GM19324 (cell line): ENCODE results near the gene HS3ST5.

Source experiments
- ATAC-seq: cut with Tn5 transposase; IDR thresholded peaks from one replicate; pipeline ENCODE4 v1.9.1; 2021; ENCODE audit warnings: mild to moderate bottlenecking, moderate library complexity; ENCODE audit not compliant: unreplicated experiment, low FRiP score

Gene HS3ST5, protein sequence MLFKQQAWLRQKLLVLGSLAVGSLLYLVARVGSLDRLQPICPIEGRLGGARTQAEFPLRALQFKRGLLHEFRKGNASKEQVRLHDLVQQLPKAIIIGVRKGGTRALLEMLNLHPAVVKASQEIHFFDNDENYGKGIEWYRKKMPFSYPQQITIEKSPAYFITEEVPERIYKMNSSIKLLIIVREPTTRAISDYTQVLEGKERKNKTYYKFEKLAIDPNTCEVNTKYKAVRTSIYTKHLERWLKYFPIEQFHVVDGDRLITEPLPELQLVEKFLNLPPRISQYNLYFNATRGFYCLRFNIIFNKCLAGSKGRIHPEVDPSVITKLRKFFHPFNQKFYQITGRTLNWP

DNA sequence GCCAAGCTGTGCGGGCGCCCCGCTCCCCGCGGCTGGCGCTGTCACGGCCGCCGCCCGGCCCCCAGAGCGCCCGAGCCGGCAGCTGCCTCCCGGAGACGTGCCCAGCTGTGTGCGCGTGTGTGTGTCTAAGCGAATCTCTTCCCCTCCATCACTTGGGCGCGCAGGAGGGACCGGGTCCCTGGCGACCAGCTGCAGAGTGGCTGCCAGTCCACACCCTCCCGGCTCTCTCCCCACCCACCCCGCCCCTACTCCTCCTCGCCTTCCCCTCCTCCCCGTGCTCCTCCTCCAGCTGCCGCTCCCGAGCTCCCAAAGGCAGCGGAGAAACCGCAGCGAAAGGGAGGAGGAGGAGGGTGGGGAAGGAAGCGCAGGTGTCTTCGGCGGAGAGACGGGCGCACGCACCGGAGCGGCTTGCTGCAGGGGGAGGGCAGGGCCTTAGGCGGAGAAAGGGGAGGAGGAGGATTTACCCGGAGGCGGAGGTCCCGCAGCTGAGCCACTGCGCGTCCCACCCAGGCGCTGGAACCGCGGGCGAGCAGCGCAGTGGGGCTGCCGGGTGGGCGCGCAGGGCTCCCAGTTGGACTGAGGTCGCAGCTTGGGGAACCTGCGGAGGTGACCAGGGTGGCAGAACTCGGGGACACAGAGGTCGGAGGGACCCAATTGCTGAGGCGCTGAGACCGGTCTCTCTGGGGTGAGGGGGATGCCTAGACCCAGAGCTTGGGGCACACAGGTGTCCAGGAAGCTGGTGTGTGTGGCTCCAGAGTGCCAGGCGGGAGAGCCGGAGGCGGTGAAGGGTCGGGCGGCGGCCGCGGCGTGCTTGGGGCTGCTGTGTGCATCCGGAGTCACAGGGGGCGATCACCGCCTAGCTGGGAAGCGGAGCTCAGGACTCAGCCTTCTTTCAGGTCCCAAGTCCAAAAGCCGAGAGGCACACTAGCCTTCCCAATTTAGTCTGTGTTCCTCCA, at the start of gene HS3ST5:
Gene HS3ST5 (minus strand): TSS at position 198 of the 956 bp plus-strand sequence. CDS start 280,178 bp downstream, outside the sequence.
- ATAC-seq: no peak

DNA sequence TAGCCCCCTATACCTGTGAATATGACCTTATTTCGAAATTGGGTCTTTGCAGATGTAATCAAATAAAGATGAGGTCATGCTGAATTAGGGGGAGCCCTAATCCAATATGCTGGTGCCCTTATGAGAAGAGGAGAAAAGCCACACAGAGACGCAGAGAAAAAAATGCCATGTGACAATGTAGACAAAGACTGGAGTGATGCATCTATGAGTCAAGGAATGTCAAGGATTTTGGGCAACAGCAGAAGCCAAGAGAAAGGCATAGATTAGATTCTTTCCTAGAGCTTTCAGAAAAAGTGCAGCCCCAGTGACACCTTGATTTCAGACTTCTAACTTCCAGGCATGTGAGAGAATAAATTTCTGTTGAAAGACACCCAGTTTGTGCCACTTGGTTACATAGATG, 47.4 kb upstream of the HS3ST5 start:
- no peak for ATAC-seq

DNA sequence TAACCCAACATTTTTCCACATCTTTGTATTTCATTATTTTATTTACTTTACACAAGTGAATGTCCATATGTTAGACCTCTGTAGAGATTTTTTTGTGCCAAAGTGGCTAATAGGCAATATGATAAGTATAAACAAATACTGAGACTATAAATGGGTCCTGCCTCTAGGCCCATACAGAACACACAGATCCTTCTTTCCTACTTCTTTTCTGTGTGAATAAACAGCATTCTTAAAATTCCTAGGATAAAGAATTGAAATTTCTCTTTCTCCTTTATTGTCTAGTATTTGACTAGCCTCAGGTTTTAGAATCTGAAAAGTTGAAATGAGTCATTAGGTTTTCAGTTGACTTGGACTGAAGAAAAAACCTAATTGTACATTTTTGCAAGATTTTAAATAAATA, 46.3 kb upstream of the HS3ST5 start:
- ATAC-seq: no peak

DNA sequence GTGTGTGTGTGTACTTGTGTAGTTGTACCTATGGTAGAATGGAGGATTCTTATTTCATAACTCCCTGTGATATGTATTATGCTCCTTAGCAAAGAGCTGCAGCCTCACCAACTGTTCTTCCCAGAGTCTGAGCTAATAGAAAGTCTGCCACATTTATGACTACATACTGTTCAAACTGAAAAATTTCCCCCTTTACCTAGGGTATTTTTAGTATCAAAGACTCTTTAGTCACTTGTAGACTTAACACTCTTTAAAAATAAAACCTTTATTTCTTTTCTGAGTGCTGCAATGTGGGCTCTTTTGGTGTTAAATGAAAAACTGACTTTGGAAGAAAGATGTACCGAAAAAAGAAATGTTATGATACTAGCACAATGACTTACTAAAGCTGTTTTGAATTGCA, 39.6 kb upstream of the HS3ST5 start:
- ATAC-seq: no peak

DNA sequence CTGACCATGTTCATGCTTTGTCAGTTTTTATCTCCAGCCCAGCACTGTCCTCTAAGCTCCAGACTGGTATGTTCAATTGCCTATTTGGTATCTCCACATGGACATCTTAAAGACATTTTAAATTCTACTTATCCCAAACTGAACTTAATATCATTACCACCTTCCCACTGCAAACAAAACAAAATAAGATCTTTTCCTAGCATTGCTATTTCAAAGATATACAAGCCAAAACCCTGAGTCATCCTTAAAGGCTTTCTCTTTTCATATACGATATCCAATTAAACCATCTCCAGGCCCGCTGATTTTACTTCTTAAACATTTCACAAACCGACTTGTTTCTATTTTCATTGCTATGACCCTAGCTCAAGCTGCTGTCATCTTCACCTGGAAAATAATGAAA, 35.1 kb upstream of the HS3ST5 start:
- no peak for ATAC-seq

DNA sequence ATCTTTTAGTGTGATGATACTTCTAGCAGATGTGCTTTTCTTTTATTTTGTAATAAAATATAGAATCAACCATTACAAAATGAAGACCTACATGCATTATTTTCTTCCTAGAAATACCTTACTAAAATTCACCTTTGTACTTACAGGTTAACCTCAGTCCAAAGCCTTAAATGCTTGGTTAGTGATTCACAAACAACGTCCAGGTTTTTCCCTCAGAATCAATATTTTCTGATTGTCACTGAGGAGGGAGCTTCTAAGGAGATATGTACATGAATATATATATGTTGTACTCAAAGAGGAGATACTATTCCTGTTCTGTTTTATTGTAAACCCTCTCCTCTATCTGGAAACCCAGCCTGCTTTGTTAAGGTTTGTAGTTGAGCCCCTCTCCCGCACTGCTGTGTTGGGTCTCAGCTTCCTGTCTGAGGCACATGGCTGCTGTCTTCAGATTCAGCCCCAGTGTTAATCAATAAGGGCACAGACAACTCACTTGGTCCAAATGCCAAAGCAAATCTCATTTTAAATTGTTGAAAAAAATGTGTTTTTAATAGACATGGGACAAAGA, 33.9 kb upstream of the HS3ST5 start:
- ATAC-seq: no peak

DNA sequence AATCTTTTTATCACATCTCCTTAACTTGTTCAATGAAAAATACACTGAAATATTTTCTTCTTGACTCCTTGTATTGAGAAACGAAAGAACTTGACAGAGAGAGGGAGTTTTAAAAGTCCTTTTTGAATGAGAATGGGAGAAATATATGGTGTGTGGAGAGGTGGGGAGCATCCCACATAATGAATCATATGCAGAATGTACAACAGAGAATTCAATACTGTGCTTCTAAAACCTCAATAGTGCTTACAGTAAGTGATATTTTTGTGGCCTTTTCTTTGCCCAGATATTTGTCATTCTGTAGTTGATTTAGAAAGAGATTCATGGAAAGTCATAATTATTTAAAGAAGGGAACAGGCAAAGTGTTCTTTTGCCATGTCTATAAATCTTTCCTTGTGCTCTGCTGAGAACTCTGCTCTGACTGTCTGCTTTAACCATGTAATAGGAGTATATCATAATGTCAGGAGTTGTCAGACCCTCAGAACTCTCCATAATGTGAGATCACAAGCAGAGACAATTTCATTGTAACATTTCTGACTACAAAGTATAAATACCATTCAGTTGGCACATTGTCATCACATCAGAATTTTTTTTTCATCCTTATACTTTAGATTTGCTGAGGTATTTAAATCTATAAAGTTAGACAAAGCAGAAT, 32.8 kb upstream of the HS3ST5 start:
- ATAC-seq: no peak

DNA sequence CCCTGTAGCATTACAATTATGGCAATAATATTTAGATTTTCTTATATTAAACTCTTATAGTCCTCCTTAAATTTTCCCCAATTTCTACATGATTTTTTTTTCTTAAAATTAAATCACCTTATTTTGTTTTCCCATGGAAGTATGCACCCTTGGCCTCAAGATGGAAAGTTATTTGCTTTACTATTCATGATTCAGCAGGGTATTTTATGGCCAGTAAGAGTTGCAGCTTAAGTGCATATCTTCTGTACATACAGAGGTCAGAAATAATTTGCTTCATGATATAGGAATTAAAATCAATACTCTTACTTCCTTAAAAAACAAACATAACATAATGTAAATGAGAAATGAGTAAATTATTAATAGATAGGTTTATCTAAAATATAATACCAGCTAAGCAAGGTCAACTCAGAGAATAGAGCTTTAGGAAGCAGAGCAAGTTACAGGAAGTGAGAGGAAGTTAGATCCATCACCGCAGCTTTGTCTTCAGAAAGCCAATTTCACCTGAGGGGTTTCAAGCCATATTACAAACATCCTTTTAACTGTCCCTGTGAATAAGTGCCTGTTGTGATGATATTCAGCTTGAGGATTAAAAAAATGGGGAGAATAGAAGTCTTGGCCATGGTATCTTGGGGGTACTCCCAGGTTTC, 24.6 kb upstream of the HS3ST5 start:
- no peak for ATAC-seq

DNA sequence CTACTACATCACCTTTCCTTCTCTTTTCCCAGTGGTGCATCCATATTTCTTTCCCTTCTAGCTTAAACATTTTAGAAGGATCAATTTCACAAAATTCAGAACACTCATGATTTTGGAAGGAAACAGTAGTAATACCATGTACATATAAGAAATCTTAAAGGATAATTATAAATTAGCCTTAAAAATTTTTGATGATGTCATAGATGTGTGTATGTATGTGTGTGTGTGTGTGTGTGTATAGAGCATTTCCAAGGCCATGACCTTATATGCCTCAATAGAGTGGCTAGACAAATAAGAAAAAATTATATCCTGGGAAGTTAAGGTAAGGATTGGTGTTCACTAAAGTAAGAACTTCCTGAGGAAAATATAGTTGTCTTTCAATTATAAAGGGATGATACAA, 24.1 kb upstream of the HS3ST5 start:
- no peak for ATAC-seq

DNA sequence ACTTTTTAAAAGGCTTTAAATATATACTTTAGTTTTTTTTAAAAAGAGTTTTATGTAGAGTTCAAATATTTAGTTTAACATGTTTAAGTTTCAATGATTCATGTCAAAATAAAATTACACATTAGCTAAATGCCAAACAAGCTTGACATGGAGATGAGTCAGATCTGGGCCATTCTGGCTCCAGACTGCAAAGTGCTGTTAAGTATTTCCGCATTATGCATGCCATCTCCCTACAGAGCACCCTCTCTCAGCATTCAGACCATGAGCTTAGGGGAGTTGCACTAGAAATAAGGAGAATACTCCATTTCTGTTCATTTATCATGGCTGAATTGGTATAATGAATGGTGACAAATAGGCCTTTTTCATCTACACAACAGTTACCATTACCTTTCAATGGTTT, 21.5 kb upstream of the HS3ST5 start:
- ATAC-seq: no peak

DNA sequence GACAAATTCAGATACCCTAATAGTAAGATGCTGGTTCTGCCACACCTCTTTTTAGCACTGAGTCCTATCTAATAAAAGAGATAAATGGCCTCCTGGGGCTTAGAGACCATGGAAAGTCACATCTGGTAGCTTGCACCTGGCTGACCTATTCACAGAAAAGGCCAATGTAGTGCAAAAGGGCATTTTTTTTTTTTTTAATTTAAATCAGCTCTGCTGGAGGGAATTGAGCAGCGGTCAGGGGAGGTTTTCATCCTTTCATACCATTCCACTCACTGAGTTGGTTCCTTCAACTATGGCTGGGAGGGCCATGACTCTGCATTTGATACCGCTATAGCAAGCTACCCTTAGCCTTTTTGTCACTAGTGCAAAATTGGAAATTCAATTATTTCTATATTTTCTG, 20.1 kb upstream of the HS3ST5 start:
- ATAC-seq: no peak

DNA sequence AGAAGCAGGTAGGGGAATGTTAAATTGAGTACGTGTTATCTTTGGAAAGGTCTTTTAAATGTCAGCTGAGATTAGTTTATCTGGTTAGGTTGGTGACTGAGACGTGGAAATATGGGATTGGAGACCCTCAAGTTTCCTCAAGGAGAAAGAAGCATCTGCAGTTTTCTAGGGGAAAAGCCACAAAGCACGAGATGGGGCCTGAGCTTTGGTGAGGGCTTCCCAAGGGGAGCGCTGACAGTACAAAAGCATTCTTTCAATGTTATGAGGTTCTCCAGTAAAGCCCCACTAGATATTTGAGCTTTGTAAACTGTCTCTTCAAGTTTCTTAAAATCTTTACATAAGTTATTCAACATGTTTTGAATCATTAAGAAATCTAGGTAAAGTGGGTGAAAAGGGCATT, 19.6 kb upstream of the HS3ST5 start:
- no peak for ATAC-seq

DNA sequence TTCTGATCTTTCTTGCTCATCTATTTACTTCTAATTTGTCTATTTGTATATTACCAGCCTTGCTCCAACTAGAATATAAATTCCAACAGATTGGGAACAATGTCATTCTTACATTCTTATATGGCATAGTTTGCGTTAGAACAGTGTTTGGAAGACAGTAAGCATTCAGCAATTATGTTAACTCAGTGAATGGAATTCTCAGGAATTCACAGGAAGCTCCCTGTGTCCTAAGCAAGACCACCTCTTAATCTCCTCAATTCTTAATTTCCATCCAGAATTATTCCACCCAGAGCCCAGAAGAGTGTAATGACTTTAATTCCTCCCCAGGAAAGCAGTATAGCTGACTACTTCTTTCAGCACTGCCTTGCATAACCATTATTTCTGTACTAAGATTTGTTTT, 18.2 kb upstream of the HS3ST5 start:
- ATAC-seq: no peak

DNA sequence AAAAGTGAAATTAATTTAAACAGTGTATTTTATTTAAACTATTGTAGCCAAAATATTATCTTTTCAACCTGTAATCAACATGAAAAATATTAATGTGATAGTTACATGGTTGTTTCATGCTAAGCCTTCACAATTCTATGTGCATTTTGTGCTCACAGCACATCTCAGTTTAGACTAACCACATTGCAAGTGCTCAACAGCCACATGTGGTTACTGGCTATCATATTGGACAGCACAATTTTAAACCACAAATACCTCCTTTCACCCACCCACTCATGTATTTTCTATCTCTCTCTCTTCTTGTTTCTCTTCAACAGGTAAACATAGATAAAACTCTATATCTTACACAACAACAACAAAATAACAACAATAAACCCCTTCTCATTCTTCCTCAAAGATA, 12.5 kb upstream of the HS3ST5 start:
- no peak for ATAC-seq

DNA sequence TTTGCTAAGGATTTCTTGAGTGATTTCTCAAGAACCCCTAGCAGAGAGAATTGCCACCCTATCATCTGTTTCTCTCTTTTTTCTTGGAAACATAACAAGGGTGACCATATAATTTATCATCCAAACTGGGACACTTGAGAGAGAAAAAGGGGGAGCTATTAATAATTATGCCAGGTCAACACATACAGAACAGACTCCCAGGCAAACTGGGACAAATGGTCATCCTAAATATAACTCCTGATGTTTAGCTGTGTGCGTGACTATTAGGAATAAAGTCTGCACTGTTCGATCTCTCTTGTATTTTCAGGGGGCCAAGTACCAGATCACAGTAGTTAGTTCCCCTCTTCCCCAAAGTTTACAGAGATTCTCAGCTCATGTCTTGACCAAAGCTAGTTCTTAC, 11.7 kb upstream of the HS3ST5 start:
- ATAC-seq: no peak

DNA sequence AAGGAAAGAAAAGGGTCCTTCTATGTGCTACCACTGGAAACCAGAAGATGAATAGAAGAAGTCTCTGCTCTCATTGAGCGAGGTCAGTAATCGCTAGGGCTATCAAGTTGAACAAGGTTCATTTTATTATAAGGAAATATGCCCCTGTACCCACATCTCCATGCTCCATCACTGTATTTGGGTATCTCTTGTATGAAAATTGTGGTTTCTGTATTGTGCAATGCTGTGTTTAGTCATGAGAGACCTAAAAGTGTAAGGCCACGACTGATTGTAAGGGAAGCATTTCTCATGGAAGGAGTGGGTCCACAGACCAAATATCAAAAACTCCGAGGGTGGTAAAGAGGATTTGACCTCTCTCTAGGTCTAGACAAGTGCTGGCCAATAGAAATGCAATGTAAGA, 3.6 kb upstream of the HS3ST5 start:
- no peak for ATAC-seq

DNA sequence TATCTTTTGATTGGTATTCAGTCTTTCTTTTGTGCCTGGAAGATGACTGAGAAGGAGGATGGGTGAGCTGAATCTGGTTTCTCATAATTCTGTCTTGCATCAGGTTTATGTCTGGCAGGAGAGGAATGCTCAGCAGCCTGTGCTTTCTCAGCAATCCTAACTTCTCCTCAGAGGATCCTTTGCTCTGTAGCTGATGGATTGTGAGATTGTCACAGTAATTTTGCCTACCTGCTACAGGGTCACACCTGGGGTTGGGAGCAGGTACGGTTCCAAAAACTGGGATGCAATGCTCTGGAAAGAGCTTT, 2.1 kb upstream of the HS3ST5 start:
- ATAC-seq: no peak

DNA sequence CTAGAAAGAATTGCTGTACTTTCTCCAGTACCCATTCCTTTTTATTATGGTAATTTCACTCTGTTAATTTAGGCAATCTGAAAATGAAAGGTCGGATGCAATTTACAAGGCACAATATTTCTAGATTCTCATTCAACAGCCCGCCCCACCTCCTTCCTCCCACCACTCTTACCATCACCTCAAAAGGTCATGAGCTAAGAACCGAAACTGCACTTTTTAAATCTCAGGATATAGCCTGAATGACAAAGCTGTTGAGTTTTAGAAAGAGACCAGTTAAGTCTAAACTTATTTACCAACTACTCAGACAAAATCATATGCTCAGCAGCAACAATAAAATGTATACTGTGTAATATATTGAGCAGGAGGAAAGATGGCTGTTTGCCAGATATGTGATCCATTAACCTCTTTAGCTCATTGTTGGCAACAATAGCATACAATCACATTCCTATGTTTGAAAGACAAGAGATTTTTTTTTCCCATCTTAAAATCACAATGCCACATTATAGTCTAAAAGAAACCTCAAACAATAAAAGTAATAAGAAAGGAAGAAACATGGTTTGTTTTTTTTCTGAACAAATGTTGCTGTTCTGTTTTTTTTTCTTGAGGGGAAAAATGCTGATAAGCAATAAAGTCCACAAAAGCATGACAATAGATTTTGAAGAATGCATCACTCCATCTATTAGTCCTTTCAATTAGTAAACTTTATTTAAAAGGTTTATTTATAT, 1.6 kb upstream of the HS3ST5 start:
- no peak for ATAC-seq

DNA sequence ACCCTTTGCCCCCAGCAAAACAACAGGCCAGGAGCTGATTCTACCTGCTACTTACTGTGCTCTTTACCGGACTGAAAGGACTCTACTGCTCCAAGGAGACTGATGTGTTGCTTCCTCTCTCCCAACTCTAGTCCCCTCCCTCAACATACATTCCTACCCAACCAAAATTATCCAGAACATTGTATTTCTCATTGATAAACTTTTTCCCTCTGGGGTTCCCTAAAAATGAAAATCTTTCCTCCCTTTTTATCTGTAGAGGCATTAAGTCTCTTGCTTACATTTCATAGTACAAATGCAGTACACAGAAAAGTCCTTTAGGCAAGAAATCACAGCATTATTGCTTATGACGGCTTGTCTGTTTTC, 940 bp upstream of the HS3ST5 start:
- ATAC-seq: no peak
